ENCODE results near the gene DAAM1. TPM values are rescaled to one million over a fixed set of nuclear protein-coding genes. Genes with fewer than 3 reads are reported as not detected.

Gene DAAM1
- total RNA-seq, 1 donor from 2014 or later: 16.5 TPM

DNA sequence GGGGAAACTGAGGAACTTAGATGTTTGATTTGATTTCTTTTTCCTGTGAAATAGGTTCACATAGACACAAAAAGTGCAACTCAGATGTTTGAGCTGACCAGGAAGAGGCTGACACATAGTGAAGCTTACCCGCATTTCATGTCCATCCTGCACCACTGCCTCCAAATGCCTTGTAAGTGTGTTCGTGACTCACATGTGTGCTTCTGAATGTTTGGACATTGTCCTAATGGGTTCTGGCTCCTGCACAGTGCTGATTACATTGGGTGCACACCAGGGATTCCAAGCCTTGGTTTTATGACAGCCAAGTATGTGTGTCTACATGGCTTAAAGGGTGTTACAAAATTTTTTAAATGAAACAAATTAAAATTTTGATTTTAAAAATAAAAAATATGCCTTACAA is 137.4 kb downstream of the DAAM1 start:
- no peak overlapping the region for H3K4me3 ChIP-seq (ENCODE audit: low read depth, low read length)
- H3K36me3 ChIP-seq (ENCODE audit: control insufficient read depth, insufficient read depth, low read length): no peaks in the 10 kb centered on the region
- no peak for DNase-seq (ENCODE audit: low read depth)
- no peaks in the 10 kb centered on the region for H3K27me3 ChIP-seq (ENCODE audit: control insufficient read depth, insufficient read depth, low read length)
- TF ChIP-seq, protein P1, sequence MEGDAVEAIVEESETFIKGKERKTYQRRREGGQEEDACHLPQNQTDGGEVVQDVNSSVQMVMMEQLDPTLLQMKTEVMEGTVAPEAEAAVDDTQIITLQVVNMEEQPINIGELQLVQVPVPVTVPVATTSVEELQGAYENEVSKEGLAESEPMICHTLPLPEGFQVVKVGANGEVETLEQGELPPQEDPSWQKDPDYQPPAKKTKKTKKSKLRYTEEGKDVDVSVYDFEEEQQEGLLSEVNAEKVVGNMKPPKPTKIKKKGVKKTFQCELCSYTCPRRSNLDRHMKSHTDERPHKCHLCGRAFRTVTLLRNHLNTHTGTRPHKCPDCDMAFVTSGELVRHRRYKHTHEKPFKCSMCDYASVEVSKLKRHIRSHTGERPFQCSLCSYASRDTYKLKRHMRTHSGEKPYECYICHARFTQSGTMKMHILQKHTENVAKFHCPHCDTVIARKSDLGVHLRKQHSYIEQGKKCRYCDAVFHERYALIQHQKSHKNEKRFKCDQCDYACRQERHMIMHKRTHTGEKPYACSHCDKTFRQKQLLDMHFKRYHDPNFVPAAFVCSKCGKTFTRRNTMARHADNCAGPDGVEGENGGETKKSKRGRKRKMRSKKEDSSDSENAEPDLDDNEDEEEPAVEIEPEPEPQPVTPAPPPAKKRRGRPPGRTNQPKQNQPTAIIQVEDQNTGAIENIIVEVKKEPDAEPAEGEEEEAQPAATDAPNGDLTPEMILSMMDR (IDR thresholded peaks at IDR 0.05; ENCODE audit: insufficient read depth, low read length, poor library complexity, severe bottlenecking): no peak

DNA sequence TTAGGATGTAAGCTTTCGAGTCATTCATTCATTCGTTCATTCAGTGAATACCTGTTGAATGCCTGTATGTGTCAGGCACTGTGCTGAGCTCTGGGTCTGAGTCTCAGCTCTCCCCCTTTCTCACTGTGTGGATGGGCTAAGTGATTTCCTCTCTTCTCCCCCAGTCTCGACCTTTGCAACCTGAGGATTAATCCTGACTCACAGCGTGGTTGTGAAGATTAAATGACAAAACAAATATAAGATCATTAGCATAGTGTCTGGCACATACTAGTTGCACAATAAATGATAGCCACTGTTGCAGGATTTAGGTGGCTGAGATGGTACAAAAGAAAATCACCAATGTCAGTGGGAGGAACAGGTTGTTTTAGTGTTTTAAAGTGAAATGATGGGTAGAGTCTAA is 140.0 kb downstream of the DAAM1 start:
- Histone ChIP-seq H3K36me3 (ENCODE audit: control insufficient read depth, insufficient read depth, low read length) (no peaks in the 10 kb centered on the region), H3K4me3 (ENCODE audit: low read depth, low read length) (no peak overlapping the region), H3K27me3 (ENCODE audit: control insufficient read depth, insufficient read depth, low read length) (no peaks in the 10 kb centered on the region)
- TF ChIP-seq, protein P1 (IDR thresholded peaks at IDR 0.05; ENCODE audit: insufficient read depth, low read length, poor library complexity, severe bottlenecking): no peak
- DNase-seq (ENCODE audit: low read depth): no peak

DNA sequence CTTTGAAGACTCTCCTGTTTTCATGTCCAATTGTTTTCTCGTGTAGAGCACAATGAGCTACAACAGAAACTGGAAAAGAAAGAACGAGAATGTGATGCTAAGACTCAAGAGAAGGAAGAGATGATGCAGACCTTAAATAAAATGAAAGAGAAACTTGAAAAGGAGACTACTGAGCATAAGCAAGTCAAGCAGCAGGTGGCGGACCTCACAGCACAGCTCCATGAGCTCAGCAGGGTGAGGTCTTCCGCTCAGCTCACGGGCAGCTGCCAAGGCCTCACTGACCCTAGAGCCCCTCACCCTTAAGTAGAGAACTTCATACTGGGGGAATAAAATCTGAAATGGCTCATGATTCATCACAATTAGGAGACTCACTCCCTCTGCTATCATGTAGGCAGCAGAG is 142.0 kb downstream of the DAAM1 start:
- Histone ChIP-seq H3K27me3 (ENCODE audit: control insufficient read depth, insufficient read depth, low read length) (no peaks in the 10 kb centered on the region), H3K36me3 (ENCODE audit: control insufficient read depth, insufficient read depth, low read length) (no peaks in the 10 kb centered on the region), H3K4me3 (ENCODE audit: low read depth, low read length) (no peak overlapping the region)
- TF ChIP-seq, protein P1 (IDR thresholded peaks at IDR 0.05; ENCODE audit: insufficient read depth, low read length, poor library complexity, severe bottlenecking): no peak
- no peak for DNase-seq (ENCODE audit: low read depth)

DNA sequence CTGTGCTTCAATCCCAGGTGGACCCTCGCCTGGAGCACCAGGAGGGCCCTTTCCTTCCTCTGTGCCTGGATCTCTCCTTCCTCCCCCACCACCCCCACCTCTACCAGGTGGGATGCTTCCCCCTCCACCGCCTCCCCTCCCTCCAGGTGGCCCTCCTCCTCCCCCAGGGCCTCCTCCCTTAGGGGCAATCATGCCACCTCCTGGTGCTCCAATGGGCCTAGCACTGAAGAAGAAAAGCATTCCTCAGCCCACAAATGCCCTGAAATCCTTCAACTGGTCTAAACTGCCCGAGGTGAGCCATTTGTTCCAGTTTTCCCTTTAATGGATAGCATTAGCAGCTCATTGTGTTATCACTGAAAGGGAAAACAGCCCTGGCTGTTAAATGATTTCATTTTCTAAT is 142.8 kb downstream of the DAAM1 start:
- no peaks in the 10 kb centered on the region for H3K36me3 ChIP-seq (ENCODE audit: control insufficient read depth, insufficient read depth, low read length)
- no peaks in the 10 kb centered on the region for H3K27me3 ChIP-seq (ENCODE audit: control insufficient read depth, insufficient read depth, low read length)
- TF ChIP-seq, protein P1 (IDR thresholded peaks at IDR 0.05; ENCODE audit: insufficient read depth, low read length, poor library complexity, severe bottlenecking): no peak
- H3K4me3 ChIP-seq (ENCODE audit: low read depth, low read length): no peak overlapping the region
- no peak for DNase-seq (ENCODE audit: low read depth)

DNA sequence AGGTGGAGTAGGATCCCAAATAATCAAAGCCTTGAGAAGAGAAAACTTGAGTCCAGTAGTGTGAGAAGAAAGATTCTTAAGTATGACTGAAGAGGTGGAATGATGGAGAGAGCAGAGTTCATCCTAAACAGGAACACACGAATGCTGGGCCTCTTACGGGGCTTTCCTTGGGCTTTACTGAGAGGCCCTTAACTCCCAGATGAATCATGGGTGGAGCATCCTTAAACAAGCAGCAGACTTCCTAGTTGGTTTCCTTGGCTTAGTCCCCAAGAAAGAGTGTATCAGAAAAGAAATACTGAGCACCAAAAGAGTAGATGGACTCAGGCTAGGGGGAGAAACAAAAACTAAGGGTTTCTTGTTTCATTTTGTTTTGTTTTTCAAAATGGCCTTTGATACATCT is 144.3 kb downstream of the DAAM1 start:
- DNase-seq (ENCODE audit: low read depth): no peak
- H3K36me3 ChIP-seq (ENCODE audit: control insufficient read depth, insufficient read depth, low read length): no peaks in the 10 kb centered on the region
- TF ChIP-seq, protein P1 (IDR thresholded peaks at IDR 0.05; ENCODE audit: insufficient read depth, low read length, poor library complexity, severe bottlenecking): no peak
- no peaks in the 10 kb centered on the region for H3K27me3 ChIP-seq (ENCODE audit: control insufficient read depth, insufficient read depth, low read length)
- H3K4me3 ChIP-seq (ENCODE audit: low read depth, low read length): no peak overlapping the region

DNA sequence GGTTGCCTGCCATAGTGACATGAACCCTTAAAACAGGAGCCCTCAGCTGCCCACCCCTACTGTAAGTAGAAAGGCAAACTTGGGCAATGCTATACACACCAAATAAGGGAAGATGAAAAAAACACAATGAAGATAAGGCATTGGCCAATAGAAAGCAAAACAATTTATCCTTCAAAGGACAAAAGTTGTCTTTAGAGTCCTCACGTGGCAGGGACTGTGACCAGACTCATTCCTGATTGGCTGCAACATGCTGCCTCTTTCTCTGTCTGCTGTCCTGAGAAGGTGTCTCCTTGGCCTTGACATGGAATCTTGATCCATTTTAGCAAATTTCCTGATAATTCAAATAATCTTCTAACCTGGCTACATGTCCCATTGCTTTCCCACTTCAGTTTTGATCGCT is 144.8 kb downstream of the DAAM1 start:
- no peaks in the 10 kb centered on the region for H3K36me3 ChIP-seq (ENCODE audit: control insufficient read depth, insufficient read depth, low read length)
- DNase-seq (ENCODE audit: low read depth): no peak
- no peak overlapping the region for H3K4me3 ChIP-seq (ENCODE audit: low read depth, low read length)
- H3K27me3 ChIP-seq (ENCODE audit: control insufficient read depth, insufficient read depth, low read length): no peaks in the 10 kb centered on the region
- TF ChIP-seq, protein P1 (IDR thresholded peaks at IDR 0.05; ENCODE audit: insufficient read depth, low read length, poor library complexity, severe bottlenecking): no peak

Measured in kidney epithelial cell (primary cell).